Measurements from ENCODE around the gene LMOD2. TPM values are rescaled to one million over a fixed set of nuclear protein-coding genes. Genes with fewer than 3 reads are reported as not detected.

LMOD2 gene
- total RNA-seq, 3 donors from 2014 or later = not detected

DNA sequence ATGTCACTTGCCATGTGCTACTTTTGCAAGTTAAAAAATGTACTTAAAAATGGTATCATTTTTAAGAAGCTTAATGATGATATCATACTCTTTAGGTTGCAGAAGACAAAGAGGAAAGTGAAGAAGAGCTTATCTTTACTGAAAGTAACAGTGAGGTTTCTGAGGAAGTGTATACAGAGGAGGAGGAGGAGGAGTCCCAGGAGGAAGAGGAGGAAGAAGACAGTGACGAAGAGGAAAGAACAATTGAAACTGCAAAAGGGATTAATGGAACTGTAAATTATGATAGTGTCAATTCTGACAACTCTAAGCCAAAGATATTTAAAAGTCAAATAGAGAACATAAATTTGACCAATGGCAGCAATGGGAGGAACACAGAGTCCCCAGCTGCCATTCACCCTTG is 6.1 kb downstream of the LMOD2 start:
- Histone ChIP-seq H3K4me3 (no peak overlapping the region), H3K27me3 (no peaks in the 10 kb centered on the region), H3K4me1 (no peaks in the 10 kb centered on the region), H3K27ac (no peak overlapping the region), H3K9me3 (no peaks in the 10 kb centered on the region), H3K36me3 (no peaks in the 10 kb centered on the region)
- TF ChIP-seq, protein P1, sequence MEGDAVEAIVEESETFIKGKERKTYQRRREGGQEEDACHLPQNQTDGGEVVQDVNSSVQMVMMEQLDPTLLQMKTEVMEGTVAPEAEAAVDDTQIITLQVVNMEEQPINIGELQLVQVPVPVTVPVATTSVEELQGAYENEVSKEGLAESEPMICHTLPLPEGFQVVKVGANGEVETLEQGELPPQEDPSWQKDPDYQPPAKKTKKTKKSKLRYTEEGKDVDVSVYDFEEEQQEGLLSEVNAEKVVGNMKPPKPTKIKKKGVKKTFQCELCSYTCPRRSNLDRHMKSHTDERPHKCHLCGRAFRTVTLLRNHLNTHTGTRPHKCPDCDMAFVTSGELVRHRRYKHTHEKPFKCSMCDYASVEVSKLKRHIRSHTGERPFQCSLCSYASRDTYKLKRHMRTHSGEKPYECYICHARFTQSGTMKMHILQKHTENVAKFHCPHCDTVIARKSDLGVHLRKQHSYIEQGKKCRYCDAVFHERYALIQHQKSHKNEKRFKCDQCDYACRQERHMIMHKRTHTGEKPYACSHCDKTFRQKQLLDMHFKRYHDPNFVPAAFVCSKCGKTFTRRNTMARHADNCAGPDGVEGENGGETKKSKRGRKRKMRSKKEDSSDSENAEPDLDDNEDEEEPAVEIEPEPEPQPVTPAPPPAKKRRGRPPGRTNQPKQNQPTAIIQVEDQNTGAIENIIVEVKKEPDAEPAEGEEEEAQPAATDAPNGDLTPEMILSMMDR (IDR thresholded peaks at IDR 0.05) = no peak
- TF ChIP-seq POLR2AphosphoS5 (IDR thresholded peaks at IDR 0.05) (no peak), POLR2A (IDR thresholded peaks at IDR 0.05) (no peak)
- intact Hi-C loops (cut with DNase I; ENCODE audit: low total_unique reads) = no loop called here
- DNase-seq (ENCODE audit: low spot score in 2 of 2) = no peak

- Histone ChIP-seq H3K36me3 (no peaks in the 10 kb centered on the region), H3K27ac (no peak overlapping the region), H3K27me3 (no peaks in the 10 kb centered on the region), H3K4me3 (no peak overlapping the region), H3K4me1 (no peaks in the 10 kb centered on the region), H3K9me3 (no peaks in the 10 kb centered on the region)
- intact Hi-C loops (cut with DNase I; ENCODE audit: low total_unique reads) = no loop called here
- TF ChIP-seq, protein P1 (IDR thresholded peaks at IDR 0.05) = no peak
- TF ChIP-seq POLR2A (IDR thresholded peaks at IDR 0.05) = no peak
- TF ChIP-seq POLR2AphosphoS5 (IDR thresholded peaks at IDR 0.05) = no peak
- no peak for DNase-seq (ENCODE audit: low spot score in 2 of 2)
Measured at GRCh38 chr7:123662293-123662692, 6.6 kb downstream of the LMOD2 start.

DNA sequence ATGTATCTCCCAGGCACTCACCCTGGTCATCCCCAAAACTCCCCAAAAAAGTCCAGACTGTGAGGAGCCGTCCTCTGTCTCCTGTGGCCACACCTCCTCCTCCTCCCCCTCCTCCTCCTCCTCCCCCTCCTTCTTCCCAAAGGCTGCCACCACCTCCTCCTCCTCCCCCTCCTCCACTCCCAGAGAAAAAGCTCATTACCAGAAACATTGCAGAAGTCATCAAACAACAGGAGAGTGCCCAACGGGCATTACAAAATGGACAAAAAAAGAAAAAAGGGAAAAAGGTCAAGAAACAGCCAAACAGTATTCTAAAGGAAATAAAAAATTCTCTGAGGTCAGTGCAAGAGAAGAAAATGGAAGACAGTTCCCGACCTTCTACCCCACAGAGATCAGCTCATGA is 7.1 kb downstream of the LMOD2 start:
- DNase-seq (ENCODE audit: low spot score in 2 of 2) = no peak
- no peaks in the 10 kb centered on the region for H3K36me3 ChIP-seq
- no peak overlapping the region for H3K27ac ChIP-seq
- intact Hi-C loops (cut with DNase I; ENCODE audit: low total_unique reads) = no loop called here
- no peak overlapping the region for H3K4me3 ChIP-seq
- TF ChIP-seq POLR2A (IDR thresholded peaks at IDR 0.05) (no peak), POLR2AphosphoS5 (IDR thresholded peaks at IDR 0.05) (no peak)
- TF ChIP-seq, protein P1 (IDR thresholded peaks at IDR 0.05) = no peak
- H3K27me3 ChIP-seq = no peaks in the 10 kb centered on the region
- no peaks in the 10 kb centered on the region for H3K9me3 ChIP-seq
- H3K4me1 ChIP-seq = no peaks in the 10 kb centered on the region

- TF ChIP-seq POLR2AphosphoS5 (IDR thresholded peaks at IDR 0.05) = no peak
- no peak for TF ChIP-seq POLR2A (IDR thresholded peaks at IDR 0.05)
- TF ChIP-seq, protein P1 (IDR thresholded peaks at IDR 0.05) = no peak
- intact Hi-C loops (cut with DNase I; ENCODE audit: low total_unique reads) = no loop called here
- no peaks in the 10 kb centered on the region for H3K4me1 ChIP-seq
- no peak overlapping the region for H3K27ac ChIP-seq
- H3K4me3 ChIP-seq = no peak overlapping the region
- H3K36me3 ChIP-seq = no peaks in the 10 kb centered on the region
- no peaks in the 10 kb centered on the region for H3K27me3 ChIP-seq
- H3K9me3 ChIP-seq = no peaks in the 10 kb centered on the region
- no peak for DNase-seq (ENCODE audit: low spot score in 2 of 2)
Measured at GRCh38 chr7:123663200-123663599, 7.5 kb downstream of the LMOD2 start.

DNA sequence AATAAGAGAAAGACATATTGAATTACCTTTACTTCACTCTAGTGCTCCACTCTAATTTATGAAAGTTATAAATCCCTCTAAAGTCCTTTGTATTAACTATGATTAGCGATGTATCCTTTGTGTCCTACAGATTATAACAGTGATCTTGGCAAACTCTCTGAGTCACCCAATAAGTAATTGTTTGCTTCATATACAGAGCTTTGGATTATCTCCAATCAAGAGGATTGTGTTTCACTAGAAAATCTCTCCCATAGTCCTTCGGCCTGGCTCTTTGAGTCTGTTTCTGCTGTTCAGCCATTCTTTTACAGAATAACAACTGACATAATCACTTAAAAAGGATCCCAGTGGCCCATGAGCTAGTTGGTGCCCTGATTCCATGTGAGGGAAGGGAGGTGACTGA is 9.5 kb downstream of the LMOD2 start:
- Histone ChIP-seq H3K9me3 (no peaks in the 10 kb centered on the region), H3K4me1 (no peaks in the 10 kb centered on the region), H3K27ac (no peak overlapping the region), H3K4me3 (no peak overlapping the region), H3K27me3 (no peaks in the 10 kb centered on the region), H3K36me3 (no peaks in the 10 kb centered on the region)
- DNase-seq (ENCODE audit: low spot score in 2 of 2) = no peak
- TF ChIP-seq, protein P1 (IDR thresholded peaks at IDR 0.05) = no peak
- TF ChIP-seq POLR2A (IDR thresholded peaks at IDR 0.05) (no peak), POLR2AphosphoS5 (IDR thresholded peaks at IDR 0.05) (no peak)
- intact Hi-C loops (cut with DNase I; ENCODE audit: low total_unique reads) = no loop called here
